Natural killer cell treated with Interleukin-12 subunit alpha and Interleukin-12 subunit beta and Interleukin-15 and Interleukin-18, amount 100 ng/mL, for 72 hours (primary cell): ENCODE data around the gene FNIP1. TPM values are rescaled to one million over a fixed set of nuclear protein-coding genes. Genes with fewer than 3 reads are reported as not detected.
A peak's percentile ranks its signal among the peaks of the same experiment; 100 is the strongest.
"Not testable (repeated sequence)": the region's sequence is repeated elsewhere in the genome, so short reads cannot be mapped to it uniquely, and the experiment has no call there.

Experiments used
- ATAC-seq, 2 donors: fragments of 150-1000 bp; cut with Tn5 transposase in 1 of 2; sonication (Bioruptor Pico), chemical (Tn5 transposase) in 1 of 2; 2 replicates each; pipeline ENCODE4 v1.10.0; 2021
- DNase-seq: peaks from one replicate; pipeline ENCODE4 v3.0.0; 2022; ENCODE audit warnings: low spot score
- H3K27ac Mint-ChIP-seq, 2 donors: 1 replicate in 1 of 2; 2 replicates in 1 of 2; pipeline ENCODE4 v1.8.0; 2022; ENCODE audit warnings: mixed read lengths in 2 of 2, mild to moderate bottlenecking in 1 of 2, moderate library complexity in 1 of 2
- H3K27me3 Mint-ChIP-seq, 2 donors: 1 replicate in 1 of 2; 2 replicates in 1 of 2; pipeline ENCODE4 v1.8.0; 2022; ENCODE audit warnings: mixed read lengths in 2 of 2
- H3K36me3 Mint-ChIP-seq: one replicate; pipeline ENCODE4 v1.8.0; 2022; ENCODE audit warnings: mixed read lengths
- H3K4me1 Mint-ChIP-seq, 2 donors: 1 replicate in 1 of 2; 2 replicates in 1 of 2; pipeline ENCODE4 v1.8.0; 2022; ENCODE audit warnings: low read depth in 2 of 2, mixed read lengths in 2 of 2, mild to moderate bottlenecking in 1 of 2
- H3K4me3 Mint-ChIP-seq: one replicate; pipeline ENCODE4 v1.8.0; 2022; ENCODE audit warnings: mixed read lengths
- H3K9me3 Mint-ChIP-seq: 2 replicates; pipeline ENCODE4 v1.8.0; 2022; ENCODE audit warnings: mixed read lengths
- total RNA-seq, 2 donors: library from RNA; stranded (reverse); gene quantifications; one replicate each; pipeline ENCODE4 v1.2.3, GENCODE V29; 2022

FNIP1 gene
- 10 to 100 TPM; 27.5 to 27.7 TPM for total RNA-seq

GRCh38 chr5:131796793-131797693 is at the start of gene FNIP1:
TSS of gene FNIP1 (minus strand) at chr5:131797017. CDS start at chr5:131796921, 96 bp downstream.
- Mint-ChIP-seq H3K4me1 (peaks cover 19 to 21% of the 10 kb centered on the region in 2 donors), H3K4me3 (peak within 1 kb of the TSS; percentile 97), H3K36me3 (no peaks in the 10 kb centered on the region), H3K27ac (peak within 1 kb of the TSS; percentile 86 to 94), H3K9me3 (no peaks in the 10 kb centered on the region), H3K27me3 (no peaks in the 10 kb centered on the region)
- peak; percentile 100 for DNase-seq
- peak; percentile 99 for ATAC-seq

GRCh38 chr5:131846536-131846935 is 49.7 kb upstream of the FNIP1 start:
- no peak overlapping the region for H3K4me3 Mint-ChIP-seq
- peaks cover 23% of the 10 kb centered on the region for H3K9me3 Mint-ChIP-seq
- no peak overlapping the region for H3K27ac Mint-ChIP-seq
- H3K36me3 Mint-ChIP-seq, result peaks cover 48% of the 10 kb centered on the region
- no peaks in the 10 kb centered on the region for H3K4me1 Mint-ChIP-seq
- H3K27me3 Mint-ChIP-seq, result no peaks in the 10 kb centered on the region
- ATAC-seq, result no peak
- no peak for DNase-seq

- H3K4me3 Mint-ChIP-seq, result no peak overlapping the region
- H3K36me3 Mint-ChIP-seq, result peaks cover 48% of the 10 kb centered on the region
- H3K27me3 Mint-ChIP-seq, result no peaks in the 10 kb centered on the region
- DNase-seq, result no peak
- ATAC-seq, result no peak
- no peaks in the 10 kb centered on the region for H3K4me1 Mint-ChIP-seq
- H3K9me3 Mint-ChIP-seq, result peaks cover 23% of the 10 kb centered on the region
- no peak overlapping the region for H3K27ac Mint-ChIP-seq
These were observed 49.0 kb upstream of the FNIP1 start for GRCh38 chr5:131845828-131846227.

- not testable (repeated sequence) for ATAC-seq, H3K4me3 Mint-ChIP-seq, DNase-seq, H3K4me1 Mint-ChIP-seq, H3K27me3 Mint-ChIP-seq, H3K27ac Mint-ChIP-seq
- Mint-ChIP-seq H3K9me3 (peaks cover 22% of the 10 kb centered on the region), H3K36me3 (peaks cover 44% of the 10 kb centered on the region)
These were observed 46.2 kb upstream of the FNIP1 start for GRCh38 chr5:131842971-131843370.

- not testable (repeated sequence) for H3K4me1 Mint-ChIP-seq, H3K36me3 Mint-ChIP-seq, H3K27ac Mint-ChIP-seq, ATAC-seq, DNase-seq, H3K4me3 Mint-ChIP-seq, H3K9me3 Mint-ChIP-seq, H3K27me3 Mint-ChIP-seq
These were observed 35.9 kb upstream of the FNIP1 start for GRCh38 chr5:131832702-131833101.

- Mint-ChIP-seq H3K9me3 (no peaks in the 10 kb centered on the region), H3K27ac (no peak overlapping the region), H3K36me3 (no peaks in the 10 kb centered on the region), H3K4me1 (peaks cover 0 to 5% of the 10 kb centered on the region in 2 donors), H3K27me3 (peaks cover 5 to 16% of the 10 kb centered on the region in 2 donors), H3K4me3 (no peak overlapping the region)
- DNase-seq, result no peak
- ATAC-seq, result no peak
These were observed 28.7 kb upstream of the FNIP1 start for GRCh38 chr5:131825404-131826013.

- peaks cover 5 to 16% of the 10 kb centered on the region in 2 donors for H3K27me3 Mint-ChIP-seq
- DNase-seq (no peak), ATAC-seq (no peak)
- H3K4me3 Mint-ChIP-seq, result no peak overlapping the region
- no peaks in the 10 kb centered on the region for H3K36me3 Mint-ChIP-seq
- no peaks in the 10 kb centered on the region for H3K9me3 Mint-ChIP-seq
- H3K27ac Mint-ChIP-seq, result no peak overlapping the region
- peaks cover 0 to 5% of the 10 kb centered on the region in 2 donors for H3K4me1 Mint-ChIP-seq
These were observed 27.8 kb upstream of the FNIP1 start for GRCh38 chr5:131824631-131825030.

GRCh38 chr5:131821221-131821620 is 24.4 kb upstream of the FNIP1 start:
- no peaks in the 10 kb centered on the region for H3K36me3 Mint-ChIP-seq
- peaks cover 5 to 16% of the 10 kb centered on the region in 2 donors for H3K27me3 Mint-ChIP-seq
- H3K4me3 Mint-ChIP-seq, result no peak overlapping the region
- H3K27ac Mint-ChIP-seq, result no peak overlapping the region
- ATAC-seq, result no peak
- H3K4me1 Mint-ChIP-seq, result peaks cover 4 to 6% of the 10 kb centered on the region in 2 donors
- no peak for DNase-seq
- no peaks in the 10 kb centered on the region for H3K9me3 Mint-ChIP-seq

GRCh38 chr5:131818001-131818724 is 21.3 kb upstream of the FNIP1 start:
- Mint-ChIP-seq H3K27me3 (peaks cover 3 to 13% of the 10 kb centered on the region in 2 donors), H3K4me3 (no peak overlapping the region), H3K9me3 (no peaks in the 10 kb centered on the region), H3K4me1 (peaks cover 4 to 6% of the 10 kb centered on the region in 2 donors), H3K36me3 (no peaks in the 10 kb centered on the region), H3K27ac (peak overlapping the region in 1 of 2 donors; percentile 27)
- DNase-seq (no peak), ATAC-seq (no peak)

- H3K27me3 Mint-ChIP-seq, result no peaks in the 10 kb centered on the region
- H3K36me3 Mint-ChIP-seq, result no peaks in the 10 kb centered on the region
- H3K4me3 Mint-ChIP-seq, result no peak overlapping the region
- ATAC-seq, result no peak
- no peak overlapping the region for H3K27ac Mint-ChIP-seq
- DNase-seq, result no peak
- peaks cover 4 to 6% of the 10 kb centered on the region in 2 donors for H3K4me1 Mint-ChIP-seq
- no peaks in the 10 kb centered on the region for H3K9me3 Mint-ChIP-seq
These were observed 18.2 kb upstream of the FNIP1 start for GRCh38 chr5:131814990-131815389.

- H3K36me3 Mint-ChIP-seq, result no peaks in the 10 kb centered on the region
These were observed 15.7 kb upstream of the FNIP1 start for GRCh38 chr5:131812371-131813160.

GRCh38 chr5:131810510-131811249 is 13.9 kb upstream of the FNIP1 start:
- ATAC-seq (no peak), DNase-seq (no peak)

More at GRCh38 chr5:131812371-131813160, 15.7 kb upstream of the FNIP1 start:
- no peaks in the 10 kb centered on the region for H3K9me3 Mint-ChIP-seq
- peaks cover 0 to under 1% of the 10 kb centered on the region in 2 donors for H3K4me1 Mint-ChIP-seq
- no peak overlapping the region for H3K4me3 Mint-ChIP-seq
- ATAC-seq (no peak), DNase-seq (no peak)
- peaks cover 0 to 3% of the 10 kb centered on the region in 2 donors for H3K27me3 Mint-ChIP-seq
- no peak overlapping the region for H3K27ac Mint-ChIP-seq

More at GRCh38 chr5:131810510-131811249, 13.9 kb upstream of the FNIP1 start:
- no peaks in the 10 kb centered on the region for H3K9me3 Mint-ChIP-seq
- no peak overlapping the region for H3K27ac Mint-ChIP-seq
- peaks cover 0 to 3% of the 10 kb centered on the region in 2 donors for H3K27me3 Mint-ChIP-seq
- no peaks in the 10 kb centered on the region for H3K36me3 Mint-ChIP-seq
- H3K4me1 Mint-ChIP-seq, result no peaks in the 10 kb centered on the region
- no peak overlapping the region for H3K4me3 Mint-ChIP-seq
